Omental fat pad (tissue), 4 donors: ENCODE measurements around the gene NIM1K. TPM values are rescaled to one million over a fixed set of nuclear protein-coding genes. Genes with fewer than 3 reads are reported as not detected.
A peak's percentile ranks its signal among the peaks of the same experiment; 100 is the strongest.

Experiments used
- ATAC-seq: fragments of 150-250 bp; one replicate; pipeline ENCODE4 v1.9.1; 2016; ENCODE audit warnings: mild to moderate bottlenecking, moderate library complexity; ENCODE audit not compliant: low FRiP score
- DNase-seq: peaks from one replicate; pipeline ENCODE4 v3.0.0-alpha.2; 2019; ENCODE audit warnings: low spot score
- CTCF ChIP-seq, 3 donors: fragments of 450-650 bp; IDR thresholded peaks; one replicate each; pipeline ENCODE4 v1.5.1; 2016 to 2017; ENCODE audit warnings: antibody characterized with exemption in 3 of 3, mild to moderate bottlenecking in 3 of 3, moderate library complexity in 2 of 3
- total RNA-seq, 4 donors: library from RNA; depleted of rRNA; stranded (reverse); fragments of >200 nt; gene quantifications; one replicate each; pipeline ENCODE4 v1.1.0, GENCODE V29; 2016

NIM1K gene
- total RNA-seq, 4 donors from 2014 or later: 0.12 to 0.79 (median 0.19) TPM; not detected in 1

DNA sequence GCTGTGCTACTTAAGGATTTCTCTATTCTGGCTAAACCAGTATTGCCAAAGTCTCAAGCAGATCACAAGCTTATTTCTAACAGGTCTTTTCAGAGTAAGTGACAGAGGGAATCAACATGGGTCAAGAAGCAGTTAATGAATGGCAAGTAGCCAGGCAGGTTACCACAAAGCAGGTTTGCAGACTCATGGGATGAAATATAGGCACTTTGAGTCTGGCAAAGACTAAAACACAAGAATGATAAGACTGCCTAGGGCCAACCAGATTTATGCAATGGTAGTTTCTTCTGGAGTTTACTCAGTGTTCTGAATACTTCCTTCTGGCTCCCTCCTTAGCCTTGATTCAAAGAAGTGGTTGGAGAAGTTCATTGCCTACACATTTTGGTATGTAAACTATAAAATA is 117.6 kb downstream of the NIM1K start:
- ATAC-seq: no peak
- DNase-seq: no peak
- TF ChIP-seq CTCF (IDR thresholded peaks at IDR 0.05): no peak

DNA sequence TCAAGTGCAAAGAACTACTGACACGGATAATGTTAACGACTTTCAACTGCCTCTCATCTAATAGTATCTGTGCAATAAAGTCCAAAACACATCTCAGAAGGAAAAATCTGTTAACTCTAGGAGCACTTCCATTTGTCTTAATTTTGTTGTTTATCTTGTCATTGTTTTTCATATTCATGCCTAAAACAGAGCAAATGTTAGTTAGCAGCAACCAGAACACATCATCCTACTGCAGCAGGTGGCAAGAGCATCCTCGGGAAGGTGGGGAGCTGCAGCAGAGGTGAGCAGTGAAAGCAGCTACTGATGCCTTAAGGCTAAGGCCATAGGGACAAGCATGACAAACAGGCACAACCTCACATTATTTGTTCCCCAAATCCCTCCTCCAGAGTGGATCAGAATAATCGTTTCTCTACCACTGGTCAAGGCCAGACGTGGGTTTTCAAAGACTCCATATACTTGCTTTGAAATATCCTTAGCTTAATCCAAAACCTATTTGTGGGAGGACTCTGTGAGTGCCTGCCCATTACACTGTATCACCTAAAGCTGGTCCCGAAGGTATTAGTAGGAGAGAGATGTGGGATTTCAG is 120.1 kb downstream of the NIM1K start:
- ATAC-seq (no peak), DNase-seq (no peak)
- no peak for TF ChIP-seq CTCF (IDR thresholded peaks at IDR 0.05)

DNA sequence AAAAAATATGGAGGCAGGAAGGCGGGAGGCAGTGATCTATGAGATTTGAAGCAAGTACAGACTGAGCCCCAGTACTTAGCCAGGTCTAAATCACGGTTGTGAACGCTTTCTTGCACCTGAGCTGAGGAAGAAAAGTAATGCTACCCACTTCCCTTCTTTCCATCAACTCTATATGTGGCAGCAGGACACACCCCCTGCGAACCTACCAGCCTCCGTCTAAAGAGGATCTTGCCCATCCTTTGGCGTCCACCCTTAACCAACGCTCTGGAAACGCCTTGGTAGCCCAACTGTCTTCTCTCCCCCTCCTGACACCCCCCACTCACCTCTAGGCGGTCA is 120.6 kb downstream of the NIM1K start:
- no peak for TF ChIP-seq CTCF (IDR thresholded peaks at IDR 0.05)
- DNase-seq (no peak), ATAC-seq (no peak)

DNA sequence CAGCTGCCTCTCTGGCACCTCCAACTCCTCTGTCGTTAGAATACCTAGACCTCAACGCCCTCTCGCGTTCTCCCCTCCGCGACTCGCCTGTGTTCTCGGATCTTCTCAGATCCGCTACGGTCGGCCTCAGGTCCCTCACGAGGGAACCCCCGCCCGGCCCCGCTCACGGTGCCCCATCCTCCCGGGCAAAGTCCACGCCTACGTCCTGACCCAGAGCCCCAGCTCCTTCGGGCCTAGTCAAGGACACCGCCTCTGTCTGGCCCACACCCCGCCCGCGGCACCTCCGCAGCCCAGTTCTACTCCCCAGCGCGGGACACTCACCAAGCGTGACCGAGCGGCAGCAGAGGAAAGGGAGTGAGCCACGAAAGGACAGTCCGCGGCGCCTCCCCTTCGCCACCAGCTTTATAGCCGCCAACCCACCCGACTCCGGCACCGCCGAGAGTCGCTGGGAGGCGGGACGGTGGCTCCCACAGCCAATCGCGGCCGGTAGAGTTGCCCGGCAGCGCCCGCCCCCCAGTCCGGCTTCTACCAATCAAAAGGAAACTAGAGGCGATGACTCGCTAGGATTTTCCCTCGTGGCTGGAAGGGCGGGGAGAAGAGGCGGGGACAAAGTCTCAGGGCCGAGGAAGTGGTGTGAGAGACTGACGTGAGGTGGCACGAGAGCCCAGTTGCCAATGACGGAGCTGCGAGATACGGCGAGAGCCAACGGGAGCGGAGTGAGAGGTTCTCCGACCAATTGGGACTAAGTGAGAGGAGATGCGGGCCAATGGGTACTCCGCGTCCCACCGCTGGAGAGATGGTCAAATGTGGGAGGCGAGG is 121.2 kb downstream of the NIM1K start, which contains the start of gene HMGCS1:
HMGCS1 (minus strand) TSS at position 378 of the 819 bp plus-strand sequence. CDS start 14,447 bp downstream, outside the sequence.
- no peak for TF ChIP-seq CTCF (IDR thresholded peaks at IDR 0.05)
- ATAC-seq (peak; percentile 99), DNase-seq (peak; percentile 94)

DNA sequence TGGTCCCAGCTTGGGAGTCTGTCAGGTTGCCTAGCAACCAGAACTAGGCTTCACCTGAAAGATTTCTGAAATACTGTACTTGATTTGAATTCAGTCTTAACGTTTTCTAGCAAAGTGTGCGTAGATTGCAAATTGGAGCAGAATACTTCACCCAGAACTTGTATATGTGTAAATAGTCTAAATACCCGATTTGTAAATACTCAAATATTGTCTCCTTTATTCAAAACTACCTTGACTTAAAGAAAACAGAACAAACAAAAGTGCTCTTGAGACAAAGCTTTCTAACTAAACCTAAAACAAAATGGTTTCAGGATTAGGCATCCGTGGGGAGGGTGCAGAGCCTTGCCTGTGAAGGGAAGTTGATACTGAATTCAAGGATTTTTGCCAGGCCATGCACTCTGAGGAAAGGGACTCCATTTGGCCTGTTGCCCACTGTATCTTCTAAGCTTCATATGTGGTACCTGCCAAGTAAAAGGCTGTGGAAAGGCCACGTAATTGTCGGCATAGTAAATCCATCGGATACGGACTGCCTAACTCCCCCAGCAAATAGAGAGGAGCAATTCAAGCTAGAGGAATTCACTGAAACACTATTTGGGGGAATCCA is 121.9 kb downstream of the NIM1K start:
- ATAC-seq: no peak
- DNase-seq: no peak
- TF ChIP-seq CTCF (IDR thresholded peaks at IDR 0.05): no peak

- DNase-seq: no peak
- TF ChIP-seq CTCF (IDR thresholded peaks at IDR 0.05): no peak
- no peak for ATAC-seq
These were observed 122.7 kb downstream of the NIM1K start for GRCh38 chr5:43314724-43315123.
